Kidney glomerular epithelial cell (primary cell): Measurements from ENCODE around the gene LEP.

Source experiments
- DNase-seq: peaks from one replicate; lab custom pipeline; 2025; lab: John Stamatoyannopoulos, UW

Gene LEP

DNA sequence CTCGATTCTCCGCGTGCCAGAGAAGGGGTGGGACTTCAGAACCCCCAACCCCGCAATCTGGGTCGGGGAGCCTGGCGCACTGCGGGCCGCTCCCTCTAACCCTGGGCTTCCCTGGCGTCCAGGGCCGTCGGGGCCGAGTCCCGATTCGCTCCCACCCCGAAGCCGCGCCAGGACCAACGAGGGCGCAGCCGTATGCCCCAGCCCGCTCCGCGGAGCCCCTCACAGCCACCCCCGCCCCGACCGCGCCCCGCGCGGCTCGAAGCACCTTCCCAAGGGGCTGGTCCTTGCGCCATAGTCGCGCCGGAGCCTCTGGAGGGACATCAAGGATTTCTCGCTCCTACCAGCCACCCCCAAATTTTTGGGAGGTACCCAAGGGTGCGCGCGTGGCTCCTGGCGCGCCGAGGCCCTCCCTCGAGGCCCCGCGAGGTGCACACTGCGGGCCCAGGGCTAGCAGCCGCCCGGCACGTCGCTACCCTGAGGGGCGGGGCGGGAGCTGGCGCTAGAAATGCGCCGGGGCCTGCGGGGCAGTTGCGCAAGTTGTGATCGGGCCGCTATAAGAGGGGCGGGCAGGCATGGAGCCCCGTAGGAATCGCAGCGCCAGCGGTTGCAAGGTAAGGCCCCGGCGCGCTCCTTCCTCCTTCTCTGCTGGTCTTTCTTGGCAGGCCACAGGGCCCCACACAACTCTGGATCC is at the start of gene LEP:
TSS of gene LEP (plus strand) at position 583 of the 691 bp plus-strand sequence. CDS start 10,741 bp downstream, outside the sequence.
- DNase-seq, result no peak

DNA sequence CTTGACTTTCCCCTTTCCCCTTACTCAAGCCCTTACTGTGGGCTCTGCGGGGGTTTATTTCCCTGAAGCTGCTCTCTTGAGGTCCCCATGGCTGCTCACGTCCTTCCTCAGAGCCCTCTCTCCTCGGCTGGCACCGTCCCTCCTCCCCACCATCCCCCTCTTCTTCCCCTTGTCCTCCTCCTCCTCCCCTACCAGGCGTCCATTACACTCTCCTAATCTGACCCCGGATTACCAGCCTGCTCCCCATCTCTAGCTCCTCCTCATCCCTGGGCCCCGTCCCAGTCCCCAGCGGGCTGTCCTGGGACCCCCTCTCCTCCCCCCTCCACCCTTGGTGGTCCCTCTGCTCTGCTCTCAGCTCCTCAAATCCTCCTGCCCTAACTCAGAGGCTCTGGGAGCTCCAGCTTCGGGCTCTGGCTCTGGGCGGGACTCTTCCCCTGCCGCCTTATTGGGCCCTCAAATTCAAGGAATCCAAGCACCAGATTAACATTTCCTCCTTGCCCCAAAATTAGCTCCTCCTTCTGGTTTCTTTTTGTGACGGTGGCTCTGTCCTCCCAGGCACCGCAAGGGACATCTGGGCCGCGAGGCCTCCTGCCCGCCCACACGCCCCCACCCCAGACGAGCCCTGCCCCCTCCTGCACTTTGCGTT is 48.5 kb upstream of the LEP start:
- no peak for DNase-seq

DNA sequence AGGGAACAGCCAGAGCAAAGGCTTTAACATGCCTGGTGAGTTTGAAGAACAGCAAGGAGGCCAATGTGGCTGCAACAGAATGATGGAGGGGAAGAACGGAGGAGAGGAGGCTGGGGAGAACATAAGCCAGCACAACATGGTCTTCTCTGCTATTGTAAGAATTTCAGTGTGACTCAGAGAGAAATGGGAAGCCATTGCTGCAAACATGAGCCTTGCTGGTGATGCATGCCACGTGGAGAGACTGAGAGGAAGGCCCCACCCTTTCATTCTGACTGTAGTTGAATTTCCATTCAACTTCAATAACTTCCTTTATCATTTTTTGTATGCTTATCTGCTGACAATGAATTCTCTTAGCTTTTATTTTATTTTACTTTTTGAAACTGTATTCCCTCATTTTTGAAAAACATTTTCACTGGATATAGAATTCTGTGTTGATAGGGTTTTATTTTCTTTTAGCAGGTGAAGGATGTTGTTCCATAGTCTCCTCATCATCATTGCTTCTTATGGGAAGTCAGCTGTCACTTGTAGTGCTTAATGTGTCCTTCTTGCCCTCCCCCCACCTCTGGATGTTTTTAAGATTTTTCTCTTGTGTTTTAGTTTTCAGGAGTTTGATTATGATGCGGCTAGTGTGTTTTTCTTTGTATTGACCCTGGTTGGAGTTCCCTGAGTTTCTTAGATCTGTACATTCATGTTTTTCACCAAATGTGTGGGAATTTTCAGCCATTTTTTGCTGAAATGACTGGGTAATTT is 46.4 kb upstream of the LEP start:
- no peak for DNase-seq

DNA sequence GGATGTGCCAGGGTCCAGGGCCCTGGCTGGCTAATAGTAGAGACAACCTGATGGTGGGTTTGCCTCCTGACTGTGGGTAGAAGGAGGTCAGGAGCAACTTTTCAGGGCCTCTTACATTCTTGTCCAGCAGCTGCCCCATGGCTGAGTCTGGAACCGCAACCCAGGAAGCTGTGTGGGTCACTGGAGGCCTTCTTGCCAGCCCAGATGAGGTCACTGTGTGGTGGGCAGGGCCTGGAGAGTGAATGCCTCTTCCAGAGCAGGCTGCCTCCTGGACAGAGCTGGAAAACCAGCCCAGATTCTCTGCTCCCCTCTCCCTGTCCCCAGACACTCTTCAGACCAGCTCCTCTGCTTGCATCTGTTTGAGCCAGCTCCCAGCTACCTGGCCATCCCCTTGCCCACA is 43.5 kb upstream of the LEP start:
- DNase-seq, result no peak

DNA sequence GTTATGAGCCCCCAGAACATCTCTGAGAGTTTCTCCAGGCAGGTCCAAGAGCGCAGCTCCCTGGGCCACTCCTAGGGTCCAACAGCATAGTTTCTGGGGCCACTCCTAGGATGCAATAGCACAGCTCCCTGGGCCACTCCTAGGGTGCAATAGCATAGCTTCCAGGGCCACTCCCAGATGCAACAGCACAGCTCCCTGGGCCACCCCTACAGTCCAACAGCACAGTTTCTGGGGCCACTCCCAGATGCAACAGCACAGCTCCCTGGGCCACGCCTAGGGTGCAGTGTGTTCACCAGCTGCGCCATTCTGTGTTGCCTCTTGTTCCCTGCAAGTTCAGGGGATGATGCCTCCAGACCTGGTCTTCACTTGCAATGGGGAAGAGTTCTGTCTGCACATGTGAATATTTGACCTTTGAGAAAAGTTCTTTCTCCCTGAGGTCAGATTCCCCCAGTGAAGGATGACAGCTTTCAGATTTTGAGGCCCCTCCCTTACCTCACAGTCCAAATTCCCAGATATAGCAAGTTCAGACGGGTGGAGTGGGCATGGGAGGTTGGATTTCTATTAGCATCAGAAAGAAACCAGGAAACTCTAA is 43.0 kb upstream of the LEP start:
- DNase-seq, result no peak

DNA sequence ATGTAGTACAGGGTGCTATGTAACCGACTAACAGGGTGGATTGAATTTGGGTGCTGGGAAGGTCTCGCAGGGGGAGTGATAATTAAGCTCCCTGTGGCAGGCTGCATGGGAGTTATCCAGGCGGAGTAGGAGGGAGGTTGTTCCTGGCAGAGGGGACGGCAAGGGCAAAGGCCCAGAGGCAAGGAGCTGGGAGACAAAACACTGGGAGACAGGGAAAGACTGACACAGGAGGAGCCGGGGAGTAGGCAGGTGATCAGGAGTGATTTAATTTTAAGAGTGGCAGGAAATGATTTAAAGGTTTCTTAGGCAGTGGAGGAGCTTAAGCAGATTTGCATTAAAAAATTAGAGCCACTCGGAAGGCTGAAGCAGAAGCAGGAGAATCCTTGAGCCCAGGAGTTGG is 40.7 kb upstream of the LEP start:
- DNase-seq, result no peak

DNA sequence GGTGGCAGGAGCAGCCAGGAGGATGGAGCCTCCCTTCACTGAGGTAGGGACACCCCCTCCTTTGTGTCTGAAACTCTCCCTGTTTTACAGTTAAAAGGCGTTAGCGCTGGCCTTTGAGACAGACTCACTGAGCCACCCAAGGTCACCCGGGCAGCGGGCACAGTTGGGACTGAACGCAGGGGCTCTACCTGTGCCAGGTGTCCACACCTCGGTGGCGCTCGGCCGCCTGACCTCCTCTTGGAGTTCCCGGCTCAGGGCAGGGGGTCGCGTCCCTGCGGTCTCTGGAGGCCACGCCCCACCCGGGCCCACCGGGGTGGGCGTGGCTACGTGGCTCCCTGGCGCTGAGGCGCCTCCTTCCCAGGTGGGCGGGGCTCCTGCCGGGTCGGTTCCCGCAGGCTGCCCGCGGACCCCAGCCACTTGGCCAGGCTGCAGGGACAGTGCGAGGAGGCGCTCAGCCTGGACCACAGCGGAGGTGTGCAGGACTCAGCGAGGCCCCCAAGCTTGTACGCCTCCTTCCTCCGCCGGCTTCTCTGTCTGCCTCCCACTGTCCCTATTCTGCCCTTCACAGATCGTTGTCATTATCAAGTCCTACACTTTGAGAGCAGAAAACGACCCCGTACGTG is 39.9 kb upstream of the LEP start:
- DNase-seq, result no peak

DNA sequence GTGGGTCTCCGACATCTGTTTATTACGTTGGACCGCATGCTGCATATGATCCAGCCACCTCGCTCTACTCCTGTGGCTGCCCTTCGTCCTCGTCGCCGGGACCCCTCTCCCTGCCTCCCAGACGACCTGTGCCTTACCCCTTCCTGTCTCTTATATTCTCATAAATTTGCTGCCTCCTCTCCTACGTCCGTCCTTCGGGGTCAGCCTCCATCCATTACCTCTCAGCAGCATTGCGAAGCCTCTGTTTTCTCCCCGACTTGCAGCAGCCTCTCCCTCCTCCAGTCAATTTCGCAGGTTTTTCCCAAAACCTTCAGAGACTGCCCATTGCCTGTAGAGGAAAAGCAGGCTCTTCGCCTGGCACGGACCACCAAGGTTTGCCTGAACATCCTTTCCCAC is 39.4 kb upstream of the LEP start:
- no peak for DNase-seq

DNA sequence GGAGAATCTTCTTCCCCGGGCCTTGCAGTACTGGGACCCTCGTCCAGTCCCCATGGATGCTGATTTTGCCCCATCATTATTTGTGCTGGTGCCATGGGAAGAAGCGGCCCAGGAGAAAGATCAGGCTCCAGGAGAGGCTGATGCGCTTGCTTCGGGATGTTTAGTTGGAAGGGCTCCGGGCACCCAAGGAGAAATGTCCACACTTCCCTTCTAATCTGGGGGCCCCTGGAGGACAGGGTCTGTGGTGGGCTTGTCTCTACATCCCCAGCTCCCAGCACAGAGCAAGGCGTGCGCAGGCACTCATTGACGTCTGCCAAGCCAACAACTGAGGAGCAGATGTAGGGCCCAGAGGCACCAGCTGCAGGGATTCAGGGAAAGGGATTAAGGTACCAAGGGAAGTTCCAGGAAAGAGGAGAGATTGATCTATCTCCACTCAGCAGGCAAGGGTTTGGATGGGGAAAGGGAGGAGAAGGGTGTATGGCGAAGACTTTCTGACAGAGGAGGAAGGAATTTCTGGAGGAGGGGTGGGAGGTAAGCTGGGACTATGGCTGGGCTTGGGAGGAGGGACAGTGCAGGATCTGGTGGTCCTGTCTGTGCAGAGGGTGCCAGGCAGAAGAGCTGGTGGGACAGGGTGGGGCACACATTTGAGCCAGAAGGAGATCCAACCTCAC is 38.7 kb upstream of the LEP start:
- no peak for DNase-seq

DNA sequence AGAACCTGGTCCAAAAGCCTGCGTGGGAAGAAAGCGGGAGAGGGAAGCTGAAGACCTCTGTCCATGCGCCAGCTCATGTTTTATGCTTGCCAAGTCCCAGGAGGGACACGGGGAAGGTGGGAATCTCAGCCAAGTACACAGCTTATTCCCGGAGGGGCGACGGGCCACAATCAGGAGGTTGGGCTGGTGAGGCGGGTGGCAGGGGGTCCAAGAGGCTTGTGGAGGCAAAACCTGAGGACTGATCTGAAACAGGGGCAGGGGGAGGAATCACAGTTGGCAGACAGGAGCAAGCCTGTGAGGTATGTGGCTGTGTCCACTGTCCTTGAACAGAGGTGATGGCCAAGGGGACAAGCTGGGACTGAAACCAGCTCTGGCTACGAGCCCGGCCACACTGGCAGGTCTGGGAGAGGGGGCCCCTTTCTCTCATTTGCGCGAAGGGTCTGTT is 38.0 kb upstream of the LEP start:
- DNase-seq, result no peak

DNA sequence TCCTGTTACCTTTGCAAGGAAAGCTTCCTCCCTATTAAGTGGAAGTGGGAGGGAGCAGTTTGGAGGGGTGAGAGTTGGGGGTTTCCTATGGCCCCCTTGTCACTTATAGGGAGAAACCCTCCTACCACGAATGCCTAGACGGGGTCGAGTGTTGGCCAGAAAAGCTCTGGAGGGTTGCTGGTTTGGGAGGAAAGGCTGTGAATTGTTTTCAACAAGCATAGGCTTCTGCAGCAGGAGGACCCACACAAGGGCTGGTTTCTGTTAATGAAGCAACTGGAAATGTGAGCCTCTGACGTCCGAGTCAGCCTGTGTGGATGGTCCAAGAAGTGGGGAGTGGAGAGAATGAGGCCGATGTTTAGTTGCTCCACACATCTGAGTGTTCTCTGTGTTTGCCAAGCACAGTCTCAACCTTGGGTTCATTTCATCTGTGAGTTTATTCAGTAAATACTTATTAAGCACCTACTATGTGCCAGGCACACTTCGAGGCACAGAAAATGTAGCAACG is 37.3 kb upstream of the LEP start:
- DNase-seq, result no peak

DNA sequence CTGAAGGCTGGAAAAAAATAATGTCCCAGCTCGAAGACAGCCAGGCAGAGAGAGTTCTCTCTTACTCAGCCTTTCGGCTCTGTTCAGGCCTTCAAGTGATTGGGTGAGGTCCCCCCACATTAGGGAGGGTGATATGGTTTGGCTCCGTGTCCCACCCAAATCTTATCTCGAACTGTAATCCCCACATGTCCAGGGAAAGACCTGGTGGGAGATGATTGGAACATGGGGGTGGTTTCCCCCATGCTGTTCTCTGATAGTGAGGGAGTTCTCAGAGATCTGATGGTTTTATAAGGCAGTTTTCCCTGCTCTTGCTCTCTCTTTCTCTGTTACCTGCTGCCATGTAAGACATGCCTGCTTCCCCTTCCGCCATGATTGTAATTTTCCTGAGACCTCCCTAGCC is 36.6 kb upstream of the LEP start:
- DNase-seq, result no peak

DNA sequence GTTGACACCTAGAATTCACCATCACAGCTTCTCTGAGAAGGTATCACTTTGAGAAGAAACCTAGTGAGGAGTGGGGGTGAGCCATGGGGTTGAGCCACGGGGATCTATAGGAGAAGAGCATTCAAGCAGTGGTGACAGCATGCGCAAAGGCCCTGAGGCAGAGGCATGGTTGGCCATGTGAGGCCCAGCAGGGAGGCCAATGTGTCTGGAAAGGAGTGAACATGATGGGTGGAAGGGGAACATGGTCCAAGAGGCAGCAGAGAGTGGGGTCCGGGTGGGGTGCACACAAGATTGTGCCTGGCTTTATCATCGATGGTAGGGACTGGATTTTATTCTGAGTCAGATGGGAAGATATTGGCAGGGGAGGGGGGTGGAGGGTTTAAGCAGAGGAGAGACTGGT is 36.0 kb upstream of the LEP start:
- no peak for DNase-seq

DNA sequence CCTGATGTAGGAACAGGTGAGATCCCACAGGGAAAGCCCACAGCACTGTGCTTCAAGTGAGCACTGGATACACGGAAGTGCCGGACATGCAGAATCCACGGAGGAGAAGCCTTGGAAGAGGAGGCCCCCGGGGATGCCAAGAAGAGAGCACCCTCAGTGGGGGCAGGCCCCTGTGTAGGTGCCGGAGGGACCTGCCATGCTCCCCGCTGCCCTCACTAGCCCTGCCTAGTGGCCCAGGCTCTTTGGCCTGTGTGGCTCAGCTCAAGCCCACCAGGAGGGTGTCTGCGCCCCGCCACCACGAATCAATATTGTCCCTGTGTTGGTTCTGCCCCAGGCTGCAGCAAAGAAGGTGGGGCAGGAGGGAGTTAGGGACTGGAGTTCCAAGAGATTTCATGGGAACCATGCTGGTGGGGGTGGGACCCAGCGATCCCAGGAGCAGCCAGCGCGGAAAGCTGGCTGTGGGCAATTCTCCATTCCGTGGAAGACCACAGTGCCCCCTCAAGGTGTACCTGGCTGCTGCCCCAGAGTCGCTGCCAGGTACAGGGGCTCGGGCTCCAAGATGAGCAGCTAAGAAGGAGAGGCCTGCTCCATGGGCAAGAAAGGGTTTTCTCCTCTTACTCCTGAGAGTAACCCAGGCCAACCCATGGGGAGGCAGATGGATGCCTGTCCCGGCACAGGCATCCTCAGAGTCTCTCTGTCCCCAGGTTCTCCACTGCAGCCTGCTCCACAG is 34.9 kb upstream of the LEP start:
- DNase-seq, result no peak

DNA sequence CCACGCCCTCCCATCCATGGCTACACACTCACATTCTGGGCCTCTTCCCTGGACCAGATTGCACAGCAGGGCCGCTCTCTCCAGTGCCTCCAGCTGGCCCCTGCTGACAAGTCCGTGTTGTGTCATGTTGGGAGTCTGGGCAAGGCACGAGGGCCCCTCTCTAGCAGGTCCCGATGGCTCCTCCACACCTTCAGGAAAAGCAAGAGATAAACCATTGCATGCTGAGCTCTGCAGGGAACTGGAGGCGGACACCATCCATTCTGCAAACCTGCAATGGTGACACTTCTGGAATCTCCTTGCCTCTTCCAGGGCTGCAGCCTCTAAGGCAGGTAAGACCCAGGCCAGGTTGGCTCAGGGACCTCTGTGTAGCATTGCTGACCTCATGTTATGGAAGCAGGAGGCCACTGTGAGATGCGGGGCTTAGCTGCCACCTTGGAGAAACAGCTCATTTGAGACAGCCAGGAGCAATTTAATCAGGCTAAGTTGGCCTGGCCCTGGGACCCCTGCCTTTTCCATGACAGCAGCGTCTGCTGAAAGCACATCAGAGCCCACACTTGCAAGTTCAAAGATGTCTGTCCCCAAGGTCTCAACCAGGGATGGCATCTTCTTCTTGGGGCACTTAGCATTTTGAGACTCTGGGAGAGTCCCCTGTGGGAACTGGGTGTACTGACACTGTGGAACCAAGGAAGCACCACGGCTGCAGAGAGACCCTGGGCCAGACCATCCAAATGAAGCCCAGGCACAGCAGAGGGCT is 34.2 kb upstream of the LEP start:
- no peak for DNase-seq

DNA sequence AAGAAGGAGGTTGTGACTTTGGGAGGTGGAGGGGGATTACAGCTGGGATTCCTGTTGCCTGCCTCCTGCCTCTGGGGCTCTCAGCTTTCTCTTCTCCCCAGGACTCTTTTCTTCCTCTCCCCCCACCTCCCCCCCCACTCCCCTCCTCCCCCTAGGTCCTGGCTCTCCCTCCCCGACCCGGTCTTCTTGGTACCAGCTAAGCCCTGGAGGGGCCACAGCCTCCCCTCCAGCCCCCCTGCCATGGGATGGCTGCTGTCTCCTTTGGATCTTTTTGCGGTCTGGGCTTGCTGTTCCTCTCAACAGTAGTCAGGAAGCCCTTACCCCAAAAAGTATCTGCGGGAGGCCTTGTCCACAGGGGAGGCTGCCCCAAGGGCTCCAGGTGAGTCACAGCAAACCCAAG is 33.5 kb upstream of the LEP start:
- DNase-seq, result no peak

DNA sequence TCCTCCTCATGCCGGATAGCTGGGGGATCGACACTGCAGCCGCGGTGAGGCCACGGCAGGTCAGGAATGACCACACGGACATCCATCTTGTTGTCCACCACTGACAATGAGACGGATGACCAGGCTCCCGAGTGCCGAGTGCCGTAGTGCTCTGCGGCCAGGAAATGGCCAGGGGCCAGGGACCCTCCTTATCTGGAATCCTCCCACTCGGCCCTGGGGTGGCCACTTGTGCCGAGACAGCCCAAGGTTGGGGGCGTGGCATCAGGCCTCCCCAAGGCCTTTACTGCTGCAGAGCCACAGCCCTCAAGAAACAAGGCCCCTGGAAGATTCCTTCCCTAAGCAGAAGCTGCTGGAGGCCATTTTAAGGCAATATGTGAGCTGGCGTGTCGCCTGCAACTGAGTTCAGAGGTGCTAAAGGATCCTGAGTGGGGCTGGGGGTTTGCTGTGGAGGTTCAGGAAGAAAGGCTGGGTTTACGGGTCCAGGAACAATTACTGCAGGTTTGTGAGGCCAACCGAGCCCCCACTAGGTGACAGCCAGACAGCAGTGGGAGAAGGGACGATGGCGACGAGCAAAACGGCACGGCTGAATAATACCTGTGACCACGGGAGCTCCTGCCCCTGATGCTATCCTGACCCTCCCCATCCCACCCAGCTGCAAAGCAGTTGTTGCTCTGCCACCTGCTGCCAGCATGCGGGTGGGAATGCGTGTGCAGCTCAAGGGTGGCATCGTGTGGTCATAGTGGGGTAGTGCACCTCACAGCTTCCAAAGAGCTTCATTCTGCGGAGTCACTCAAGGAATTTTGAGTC is 31.6 kb upstream of the LEP start:
- peak; percentile 70 for DNase-seq

DNA sequence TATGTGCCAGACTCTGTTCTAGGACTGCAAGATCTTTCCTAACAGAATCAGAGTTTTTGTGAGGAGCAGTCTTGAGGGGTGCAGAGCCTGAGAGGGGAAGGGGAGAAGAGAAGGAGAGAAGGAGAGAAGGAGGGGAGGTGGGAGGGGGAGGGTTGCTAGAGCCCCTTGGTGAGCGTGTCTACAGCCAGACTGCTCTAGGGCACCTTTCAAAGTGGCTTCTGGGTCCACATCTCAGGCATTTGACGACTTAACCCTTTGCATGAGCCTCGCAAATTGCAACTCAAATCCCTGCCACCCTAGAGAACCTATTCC is 31.1 kb upstream of the LEP start:
- DNase-seq, result no peak
